Natural killer cell treated with Interleukin-12 subunit alpha and Interleukin-12 subunit beta and Interleukin-15 and Interleukin-18, amount 100 ng/mL, for 72 hours (primary cell): Measurements from ENCODE around the gene TBC1D10B. TPM values are rescaled to one million over a fixed set of nuclear protein-coding genes. Genes with fewer than 3 reads are reported as not detected.
A peak's percentile ranks its signal among the peaks of the same experiment; 100 is the strongest.
"Not testable (repeated sequence)": the region's sequence is repeated elsewhere in the genome, so short reads cannot be mapped to it uniquely, and the experiment has no call there.

Source experiments
- ATAC-seq, 2 donors: fragments of 150-1000 bp; cut with Tn5 transposase in 1 of 2; sonication (Bioruptor Pico), chemical (Tn5 transposase) in 1 of 2; 2 replicates each; pipeline ENCODE4 v1.10.0; 2021
- DNase-seq: peaks from one replicate; pipeline ENCODE4 v3.0.0; 2022; ENCODE audit warnings: low spot score
- H3K27ac Mint-ChIP-seq, 2 donors: 1 replicate in 1 of 2; 2 replicates in 1 of 2; pipeline ENCODE4 v1.8.0; 2022; ENCODE audit warnings: mixed read lengths in 2 of 2, mild to moderate bottlenecking in 1 of 2, moderate library complexity in 1 of 2
- H3K27me3 Mint-ChIP-seq, 2 donors: 1 replicate in 1 of 2; 2 replicates in 1 of 2; pipeline ENCODE4 v1.8.0; 2022; ENCODE audit warnings: mixed read lengths in 2 of 2
- H3K36me3 Mint-ChIP-seq: one replicate; pipeline ENCODE4 v1.8.0; 2022; ENCODE audit warnings: mixed read lengths
- H3K4me1 Mint-ChIP-seq, 2 donors: 1 replicate in 1 of 2; 2 replicates in 1 of 2; pipeline ENCODE4 v1.8.0; 2022; ENCODE audit warnings: low read depth in 2 of 2, mixed read lengths in 2 of 2, mild to moderate bottlenecking in 1 of 2
- H3K4me3 Mint-ChIP-seq: one replicate; pipeline ENCODE4 v1.8.0; 2022; ENCODE audit warnings: mixed read lengths
- H3K9me3 Mint-ChIP-seq: 2 replicates; pipeline ENCODE4 v1.8.0; 2022; ENCODE audit warnings: mixed read lengths
- total RNA-seq, 2 donors: library from RNA; stranded (reverse); gene quantifications; one replicate each; pipeline ENCODE4 v1.2.3, GENCODE V29; 2022

Gene TBC1D10B
- total RNA-seq, 2 donors from 2014 or later: 64.0 to 99.1 TPM

DNA sequence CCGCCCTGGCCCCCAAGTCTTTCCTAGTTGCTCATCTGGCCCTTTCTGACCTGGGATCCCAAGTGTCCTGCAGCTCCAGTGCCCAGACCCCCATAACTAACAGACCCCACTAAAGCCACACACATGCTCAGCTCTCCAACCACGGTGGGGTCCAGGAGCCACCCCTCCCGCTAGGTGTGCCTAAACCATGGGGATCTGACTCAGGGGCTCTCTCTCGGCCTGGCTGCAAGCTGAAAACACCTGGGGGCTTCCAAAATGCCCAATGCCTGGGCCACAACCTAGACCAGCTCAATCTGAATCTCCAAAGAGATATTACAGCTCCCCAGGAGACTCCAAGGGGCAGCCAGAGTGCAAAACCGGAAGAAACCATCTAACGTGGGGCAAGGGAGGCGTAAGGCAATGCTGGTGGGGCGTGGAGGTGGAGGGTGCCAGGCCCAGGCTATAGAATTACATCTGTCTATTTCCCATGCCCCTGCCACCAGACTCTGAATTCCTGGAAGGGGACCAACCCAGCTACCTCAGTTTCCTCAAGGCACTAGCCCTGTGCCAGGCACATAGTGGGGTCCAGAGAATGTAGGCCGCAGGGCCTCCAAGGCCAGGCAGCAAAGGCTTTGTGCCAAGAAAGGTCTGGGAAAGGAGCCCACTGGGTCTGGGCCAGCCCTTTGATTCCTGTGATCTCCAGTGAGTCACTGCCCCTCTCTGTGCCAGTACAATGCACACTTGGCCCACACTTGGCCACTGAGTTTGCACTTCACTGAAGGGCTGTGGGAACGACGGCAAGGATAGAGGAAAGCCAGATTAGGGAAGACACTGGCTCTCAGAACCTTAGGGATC is 18.5 kb downstream of the TBC1D10B start:
- peaks cover 5% of the 10 kb centered on the region for H3K36me3 Mint-ChIP-seq

DNA sequence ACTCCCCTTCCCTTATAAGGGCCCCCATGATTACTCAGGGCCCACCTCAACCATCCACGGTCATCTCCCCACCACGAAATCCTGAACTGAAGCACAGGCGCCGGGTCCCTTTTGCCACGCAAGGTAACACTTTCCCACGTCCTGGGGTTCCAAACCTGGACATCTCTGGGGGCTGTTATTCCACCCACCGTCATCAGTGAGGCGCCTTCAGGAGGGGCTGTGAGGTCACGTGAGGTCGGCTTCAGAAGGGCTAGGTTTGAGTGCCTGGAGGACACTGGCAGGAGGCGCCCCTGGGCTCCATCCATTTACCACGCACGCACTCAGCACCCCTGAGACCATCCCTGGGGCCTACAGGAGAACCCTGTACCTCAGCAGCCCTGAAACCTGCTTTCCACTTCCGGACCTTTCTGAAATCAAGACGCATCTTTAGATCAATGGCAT is 19.3 kb downstream of the TBC1D10B start:
- Mint-ChIP-seq H3K27me3 (no peaks in the 10 kb centered on the region), H3K4me3 (peak overlapping the region; percentile 69), H3K36me3 (peaks cover 5% of the 10 kb centered on the region), H3K4me1 (peaks cover 54 to 60% of the 10 kb centered on the region in 2 donors), H3K27ac (peak overlapping the region; percentile 91 to 99), H3K9me3 (no peaks in the 10 kb centered on the region)
- ATAC-seq: no peak
- peak; percentile 51 for DNase-seq

More for the DNA sequence above, 18.5 kb downstream of the TBC1D10B start:
- DNase-seq (peak; percentile 44), ATAC-seq (no peak)
- Mint-ChIP-seq H3K4me3 (peak overlapping the region; percentile 69), H3K27me3 (no peaks in the 10 kb centered on the region), H3K4me1 (peaks cover 59 to 60% of the 10 kb centered on the region in 2 donors), H3K9me3 (no peaks in the 10 kb centered on the region), H3K27ac (peak overlapping the region; percentile 91 to 99)

DNA sequence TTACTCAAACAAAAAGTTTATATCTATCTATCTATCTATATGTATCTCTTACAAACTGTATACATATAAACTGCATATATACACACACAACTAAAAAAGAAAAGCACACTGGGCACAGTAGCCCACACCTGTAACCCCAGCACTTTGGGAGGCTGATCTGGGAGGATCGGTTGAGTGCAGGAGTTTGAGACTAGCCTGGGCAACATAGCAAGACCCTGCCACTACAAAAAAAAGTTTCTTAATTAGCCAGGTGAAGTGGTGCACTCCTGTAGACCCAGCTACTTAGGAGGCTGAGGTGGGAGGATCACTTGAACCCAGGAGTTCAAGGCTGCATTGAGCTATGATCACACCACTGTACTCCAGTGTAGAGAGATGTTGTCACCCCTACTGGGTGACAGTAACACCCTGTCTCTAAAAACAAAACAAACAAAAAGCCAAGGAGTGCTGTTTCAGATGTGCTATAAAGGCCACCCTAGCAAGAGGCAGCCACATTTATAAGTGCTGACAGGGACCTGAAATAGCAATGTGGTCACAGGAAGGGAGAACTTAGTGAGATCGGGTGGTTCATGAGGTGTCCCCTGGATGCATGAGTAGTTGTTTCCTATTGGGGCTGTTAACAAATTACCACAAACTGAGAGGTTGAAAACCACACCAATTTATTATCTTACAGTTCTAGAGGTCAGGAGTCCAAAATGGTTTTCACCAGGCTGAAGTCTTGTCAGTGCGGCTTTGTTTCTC is 20.0 kb downstream of the TBC1D10B start:
- peaks cover 51 to 56% of the 10 kb centered on the region in 2 donors for H3K4me1 Mint-ChIP-seq
- H3K27me3 Mint-ChIP-seq: no peaks in the 10 kb centered on the region
- peak overlapping the region; percentile 69 for H3K4me3 Mint-ChIP-seq
- DNase-seq: peak; percentile 77
- no peaks in the 10 kb centered on the region for H3K9me3 Mint-ChIP-seq
- H3K27ac Mint-ChIP-seq: peak overlapping the region; percentile 91 to 99
- peak; percentile 82 to 87 for ATAC-seq
- peaks cover 5% of the 10 kb centered on the region for H3K36me3 Mint-ChIP-seq

DNA sequence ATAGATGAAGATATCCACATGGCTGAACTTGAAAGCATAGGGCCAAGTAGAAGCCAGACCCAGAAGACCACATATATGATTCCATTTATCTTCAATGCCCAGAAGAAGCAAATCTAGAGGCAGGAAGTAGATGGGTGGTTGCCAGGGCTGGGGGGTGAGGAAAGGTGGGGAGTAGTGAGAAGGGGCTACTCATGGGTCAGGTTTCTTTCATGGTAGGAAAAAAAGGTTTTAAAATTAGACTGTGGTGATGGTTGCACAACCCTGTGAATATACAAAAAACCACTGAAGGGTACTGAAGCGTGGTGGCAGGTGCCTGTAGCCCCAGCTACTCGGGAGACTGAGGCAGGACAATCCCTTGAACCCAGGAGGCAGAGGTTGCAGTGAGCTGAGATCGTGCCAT is 20.6 kb downstream of the TBC1D10B start:
- DNase-seq: peak; percentile 62
- Mint-ChIP-seq H3K9me3 (no peaks in the 10 kb centered on the region), H3K36me3 (peaks cover 5% of the 10 kb centered on the region), H3K4me1 (peaks cover 47 to 52% of the 10 kb centered on the region in 2 donors), H3K27ac (peak overlapping the region; percentile 91 to 99), H3K4me3 (peak overlapping the region; percentile 69), H3K27me3 (no peaks in the 10 kb centered on the region)
- peak; percentile 36 to 44 for ATAC-seq

DNA sequence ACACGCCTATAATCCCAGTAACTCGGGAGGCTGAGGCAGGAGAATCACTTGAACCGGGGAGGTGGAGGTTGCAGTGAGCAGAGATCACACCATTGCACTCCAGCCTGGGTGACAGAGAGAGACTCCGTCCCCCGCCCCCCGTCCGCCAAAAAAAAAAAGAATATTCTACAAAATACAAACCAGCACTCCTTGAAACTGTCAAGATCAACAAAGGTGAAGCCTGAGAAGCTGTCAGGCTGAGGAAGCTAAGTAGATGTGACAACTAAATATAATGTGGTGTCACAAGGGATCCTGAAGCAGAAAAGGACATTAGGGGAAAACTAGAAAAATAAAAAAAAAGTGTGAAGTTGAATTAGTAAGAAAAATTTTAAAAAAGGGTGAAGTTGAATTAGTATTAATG is 21.4 kb downstream of the TBC1D10B start:
- H3K9me3 Mint-ChIP-seq: no peaks in the 10 kb centered on the region
- no peak for ATAC-seq
- peaks cover 40 to 44% of the 10 kb centered on the region in 2 donors for H3K4me1 Mint-ChIP-seq
- H3K27ac Mint-ChIP-seq: peak overlapping the region; percentile 91 to 99
- peaks cover 5% of the 10 kb centered on the region for H3K36me3 Mint-ChIP-seq
- DNase-seq: no peak
- H3K4me3 Mint-ChIP-seq: peak overlapping the region; percentile 69
- H3K27me3 Mint-ChIP-seq: no peaks in the 10 kb centered on the region

DNA sequence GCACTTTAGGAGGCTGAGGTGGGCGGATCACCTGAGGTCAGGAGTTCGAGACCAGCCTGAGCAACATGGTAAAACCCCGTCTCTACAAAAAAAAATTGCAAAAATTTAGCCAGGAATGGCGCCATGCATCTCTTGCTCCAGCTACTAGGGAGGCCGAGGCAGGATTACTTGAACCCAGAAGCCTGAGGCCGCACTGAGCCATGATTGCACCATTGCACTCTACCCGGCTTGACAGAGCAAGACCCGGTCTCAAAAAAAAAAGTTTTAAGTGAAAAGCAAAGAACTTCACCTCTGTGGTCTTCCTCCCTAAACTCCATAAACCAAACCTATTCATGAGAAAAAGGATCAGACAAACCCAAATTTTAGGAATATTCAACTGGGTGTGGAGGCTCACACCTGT is 22.2 kb downstream of the TBC1D10B start:
- H3K9me3 Mint-ChIP-seq: no peaks in the 10 kb centered on the region
- peaks cover 5% of the 10 kb centered on the region for H3K36me3 Mint-ChIP-seq
- no peak overlapping the region for H3K4me3 Mint-ChIP-seq
- no peak overlapping the region for H3K27ac Mint-ChIP-seq
- ATAC-seq (no peak), DNase-seq (no peak)
- no peaks in the 10 kb centered on the region for H3K27me3 Mint-ChIP-seq
- peaks cover 35 to 41% of the 10 kb centered on the region in 2 donors for H3K4me1 Mint-ChIP-seq

DNA sequence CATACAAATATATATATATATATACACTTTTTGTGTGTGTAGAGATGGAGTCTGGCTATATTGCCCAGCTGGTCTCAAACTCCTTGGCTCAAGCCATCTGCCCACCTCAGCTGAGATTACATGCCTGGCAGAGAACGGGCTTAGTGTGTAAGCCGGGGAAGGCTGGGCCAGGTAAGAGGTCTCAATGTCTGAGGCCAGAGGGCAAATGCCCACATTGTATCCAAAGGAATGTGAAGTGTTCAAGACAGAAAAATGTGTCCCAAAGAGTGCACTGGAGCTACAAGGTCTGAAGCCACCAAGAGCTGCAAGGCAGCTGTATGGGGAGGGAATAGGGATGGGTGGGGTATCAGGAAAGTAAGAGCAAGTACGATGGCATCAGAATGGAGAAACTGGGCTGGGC is 24.0 kb downstream of the TBC1D10B start:
- no peak overlapping the region for H3K27ac Mint-ChIP-seq
- H3K4me3 Mint-ChIP-seq: no peak overlapping the region
- H3K27me3 Mint-ChIP-seq: no peaks in the 10 kb centered on the region
- no peak for DNase-seq
- no peak for ATAC-seq
- peaks cover 25 to 26% of the 10 kb centered on the region in 2 donors for H3K4me1 Mint-ChIP-seq
- H3K36me3 Mint-ChIP-seq: peaks cover 5% of the 10 kb centered on the region
- H3K9me3 Mint-ChIP-seq: no peaks in the 10 kb centered on the region

DNA sequence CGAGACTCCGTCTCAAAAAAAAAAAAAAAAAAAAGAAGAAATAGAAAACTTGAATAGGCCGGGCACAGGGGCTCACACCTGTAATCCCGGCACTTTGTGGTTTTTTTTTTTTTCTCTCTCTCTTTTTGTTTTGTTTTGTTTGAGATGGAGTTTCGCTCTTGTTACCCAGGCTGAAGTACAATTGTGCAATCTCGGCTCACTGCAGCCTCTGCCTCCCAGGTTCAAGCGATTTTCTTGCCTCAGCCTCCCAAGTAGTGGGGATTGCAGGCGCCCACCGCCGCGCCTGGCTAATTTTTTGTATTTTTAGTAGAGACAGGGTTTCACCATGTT is 26.8 kb downstream of the TBC1D10B start:
- H3K36me3 Mint-ChIP-seq, H3K4me1 Mint-ChIP-seq, H3K27me3 Mint-ChIP-seq, ATAC-seq, H3K9me3 Mint-ChIP-seq, H3K4me3 Mint-ChIP-seq, DNase-seq, H3K27ac Mint-ChIP-seq: not testable (repeated sequence)

DNA sequence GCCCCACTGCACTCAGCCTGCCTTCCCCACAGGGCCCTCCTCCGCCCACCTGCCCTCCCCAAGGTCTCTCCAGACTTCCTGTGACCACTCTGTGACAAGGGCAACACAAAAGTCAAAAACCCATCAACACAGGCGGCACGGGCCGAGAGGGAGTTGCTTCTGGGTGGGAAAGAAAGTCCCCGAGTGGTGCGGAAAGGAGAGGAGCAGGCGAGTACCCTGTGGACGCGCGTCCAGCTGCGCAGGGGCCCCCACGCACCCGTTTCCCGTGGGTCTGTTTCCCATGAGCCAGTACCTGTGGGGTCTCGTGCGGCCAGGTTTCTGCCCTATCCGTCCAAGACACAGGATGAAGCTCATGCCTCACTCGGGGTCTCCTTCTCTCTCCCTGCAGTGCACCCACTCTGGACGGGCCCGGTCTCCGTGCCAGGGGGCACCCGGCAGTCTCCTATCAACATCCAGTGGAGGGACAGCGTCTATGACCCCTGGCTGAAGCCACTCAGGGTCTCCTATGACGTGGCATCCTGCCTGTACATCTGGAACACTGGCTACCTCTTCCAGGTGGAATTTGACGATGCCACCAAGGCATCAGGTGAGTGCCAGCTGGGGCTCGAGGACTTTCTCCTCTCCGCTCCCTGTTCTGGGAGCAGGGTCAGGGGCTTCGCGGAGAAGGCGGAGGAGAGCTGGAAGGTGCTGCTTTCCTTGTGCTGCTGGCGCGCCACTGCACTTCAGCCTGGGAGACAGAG is 27.4 kb downstream of the TBC1D10B start:
- H3K9me3 Mint-ChIP-seq: no peaks in the 10 kb centered on the region
- H3K4me1 Mint-ChIP-seq: peaks cover 0 to 4% of the 10 kb centered on the region in 2 donors
- ATAC-seq (no peak), DNase-seq (no peak)
- no peaks in the 10 kb centered on the region for H3K27me3 Mint-ChIP-seq
- no peaks in the 10 kb centered on the region for H3K36me3 Mint-ChIP-seq
- H3K4me3 Mint-ChIP-seq: no peak overlapping the region
- no peak overlapping the region for H3K27ac Mint-ChIP-seq

DNA sequence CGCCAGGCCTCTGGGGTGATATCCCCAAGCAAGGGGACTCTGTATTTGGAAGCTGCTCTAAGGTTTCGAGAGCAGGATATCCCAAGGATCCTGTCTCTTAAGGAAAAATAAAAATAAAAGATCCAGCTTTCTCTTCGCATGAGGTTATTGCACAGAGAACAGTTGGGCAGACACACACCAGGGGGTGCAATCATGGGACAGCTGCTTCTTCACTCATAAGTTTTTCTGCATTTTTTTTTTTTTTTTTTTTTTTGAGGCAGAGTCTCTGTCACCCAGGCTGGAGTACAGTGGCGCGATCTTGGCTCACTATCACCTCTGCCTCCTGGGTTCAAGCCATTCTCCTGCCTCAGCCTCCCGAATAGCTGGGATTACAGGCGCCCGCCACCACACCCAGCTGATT is 28.3 kb downstream of the TBC1D10B start:
- ATAC-seq, H3K9me3 Mint-ChIP-seq, H3K36me3 Mint-ChIP-seq, DNase-seq, H3K4me1 Mint-ChIP-seq, H3K4me3 Mint-ChIP-seq, H3K27ac Mint-ChIP-seq, H3K27me3 Mint-ChIP-seq: not testable (repeated sequence)

DNA sequence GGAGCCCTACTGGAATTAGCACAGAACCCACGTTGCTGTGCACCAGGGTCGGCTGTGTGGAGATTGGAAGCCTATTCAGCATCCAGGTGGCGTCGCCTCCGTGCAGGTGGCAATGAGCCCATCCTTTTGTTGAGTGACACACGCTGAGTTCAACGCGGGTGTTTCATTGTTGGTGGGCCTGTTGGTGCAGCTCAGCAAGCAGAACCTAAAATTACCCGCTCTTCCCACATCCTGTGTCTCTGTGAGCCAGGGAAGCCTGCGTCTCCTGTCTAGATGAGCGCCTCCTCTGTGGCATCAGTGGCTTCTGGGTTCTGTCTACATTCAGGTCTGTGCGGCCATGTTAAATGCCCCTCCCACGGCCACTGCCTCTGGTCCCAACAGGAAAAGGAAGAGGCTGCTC is 29.7 kb downstream of the TBC1D10B start:
- H3K4me1 Mint-ChIP-seq: peaks cover 7 to 11% of the 10 kb centered on the region in 2 donors
- DNase-seq (peak; percentile 48), ATAC-seq (no peak)
- H3K9me3 Mint-ChIP-seq: no peaks in the 10 kb centered on the region
- H3K4me3 Mint-ChIP-seq: no peak overlapping the region
- H3K27me3 Mint-ChIP-seq: no peaks in the 10 kb centered on the region
- no peaks in the 10 kb centered on the region for H3K36me3 Mint-ChIP-seq
- H3K27ac Mint-ChIP-seq: no peak overlapping the region

DNA sequence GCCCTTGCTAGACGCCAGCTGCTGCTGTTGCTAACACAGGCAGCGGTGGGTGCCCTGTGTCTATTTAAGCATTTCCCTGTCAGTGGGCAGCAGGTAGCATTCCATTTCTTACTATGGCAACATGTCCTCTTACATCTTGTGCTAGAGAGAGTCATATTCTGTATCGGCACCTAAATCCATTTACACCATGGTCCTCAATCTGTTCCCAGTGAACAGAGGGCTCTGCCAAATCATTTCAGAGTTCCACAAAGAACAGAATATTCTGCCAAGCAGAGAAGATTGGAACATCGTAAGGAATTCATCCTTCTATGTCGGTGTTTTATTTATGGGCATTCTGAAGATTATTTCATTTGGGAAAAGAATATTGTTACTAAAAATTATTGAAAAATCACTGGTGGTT is 31.6 kb downstream of the TBC1D10B start:
- ATAC-seq, H3K27ac Mint-ChIP-seq, DNase-seq, H3K36me3 Mint-ChIP-seq, H3K4me3 Mint-ChIP-seq, H3K9me3 Mint-ChIP-seq, H3K27me3 Mint-ChIP-seq: not testable (repeated sequence)
- peaks cover 11 to 14% of the 10 kb centered on the region in 2 donors for H3K4me1 Mint-ChIP-seq

DNA sequence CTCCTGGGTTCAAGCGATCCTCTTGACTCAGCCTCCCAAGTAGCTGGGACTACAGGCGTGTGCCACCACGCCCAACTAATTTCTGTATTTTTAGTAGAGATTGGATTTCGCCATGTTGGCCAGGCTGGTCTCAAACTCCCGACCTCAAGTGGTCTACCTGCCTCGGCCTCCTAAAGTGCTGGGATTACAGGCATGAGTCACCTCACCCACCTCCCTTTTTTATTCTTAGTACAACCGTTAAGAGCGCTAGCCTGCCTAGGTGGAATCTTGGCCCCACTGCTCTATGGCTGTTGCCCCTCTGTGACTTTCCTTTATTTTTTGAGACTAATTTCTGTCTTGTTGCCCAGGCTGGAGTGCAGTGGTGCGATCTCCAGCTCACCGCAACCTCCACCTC is 32.3 kb downstream of the TBC1D10B start:
- not testable (repeated sequence) for H3K27ac Mint-ChIP-seq, H3K9me3 Mint-ChIP-seq, H3K36me3 Mint-ChIP-seq, H3K27me3 Mint-ChIP-seq, H3K4me3 Mint-ChIP-seq, DNase-seq, ATAC-seq
- peaks cover 11 to 14% of the 10 kb centered on the region in 2 donors for H3K4me1 Mint-ChIP-seq
